ENCODE measurements around the gene BHLHE40. TPM values are rescaled to one million over a fixed set of nuclear protein-coding genes. Genes with fewer than 3 reads are reported as not detected.

BHLHE40 gene
- total and polyA plus RNA-seq, 4 donors, result 14.5 to 44.3 (median 37.7) TPM

GRCh38 chr3:5022966-5023776, 43.9 kb downstream of the BHLHE40 start:
- DNase-seq (ENCODE audit: low read depth in 4 of 6, low spot score in 6 of 6), result peak in 1 of 6 donors; percentile 15

GRCh38 chr3:5023777-5024346, 44.6 kb downstream of the BHLHE40 start:
- 91% methylated on average over 3 of the region's 9 CpGs for WGBS (ENCODE audit: insufficient coverage)
- no peaks in the 10 kb centered on the region for H3K9me3 ChIP-seq (ENCODE audit: control insufficient read depth, insufficient read depth, low read length)
- H3K27ac ChIP-seq (ENCODE audit: low read depth, low read length), result no peak overlapping the region
- DNase-seq (ENCODE audit: low read depth in 4 of 6, low spot score in 6 of 6), result no peak
- no peak overlapping the region for H3K4me3 ChIP-seq (ENCODE audit: low read depth, low read length)
- H3K36me3 ChIP-seq (ENCODE audit: control insufficient read depth, insufficient read depth, low read length), result no peaks in the 10 kb centered on the region
- peaks cover 15% of the 10 kb centered on the region for H3K4me1 ChIP-seq (ENCODE audit: control insufficient read depth, insufficient read depth, low read length)
- H3K27me3 ChIP-seq (ENCODE audit: control insufficient read depth, insufficient read depth, low read length), result no peaks in the 10 kb centered on the region

More at GRCh38 chr3:5022966-5023776, 43.9 kb downstream of the BHLHE40 start:
- Histone ChIP-seq H3K4me3 (ENCODE audit: low read depth, low read length) (no peak overlapping the region), H3K27ac (ENCODE audit: low read depth, low read length) (no peak overlapping the region), H3K9me3 (ENCODE audit: control insufficient read depth, insufficient read depth, low read length) (no peaks in the 10 kb centered on the region), H3K4me1 (ENCODE audit: control insufficient read depth, insufficient read depth, low read length) (peaks cover 17% of the 10 kb centered on the region), H3K27me3 (ENCODE audit: control insufficient read depth, insufficient read depth, low read length) (no peaks in the 10 kb centered on the region), H3K36me3 (ENCODE audit: control insufficient read depth, insufficient read depth, low read length) (no peaks in the 10 kb centered on the region)
- WGBS (ENCODE audit: insufficient coverage), result 58% methylated on average over 4 of the region's 15 CpGs

- H3K27me3 ChIP-seq (ENCODE audit: control insufficient read depth, insufficient read depth, low read length), result no peaks in the 10 kb centered on the region
- H3K4me1 ChIP-seq (ENCODE audit: control insufficient read depth, insufficient read depth, low read length), result peaks cover 15% of the 10 kb centered on the region
- H3K36me3 ChIP-seq (ENCODE audit: control insufficient read depth, insufficient read depth, low read length), result no peaks in the 10 kb centered on the region
- no peaks in the 10 kb centered on the region for H3K9me3 ChIP-seq (ENCODE audit: control insufficient read depth, insufficient read depth, low read length)
- H3K27ac ChIP-seq (ENCODE audit: low read depth, low read length), result peak overlapping the region; percentile 71
- DNase-seq (ENCODE audit: low read depth in 4 of 6, low spot score in 6 of 6), result peak in 1 of 6 donors; percentile 34
- 6% methylated on average over 3 of the region's 5 CpGs for WGBS (ENCODE audit: insufficient coverage)
- H3K4me3 ChIP-seq (ENCODE audit: low read depth, low read length), result peak overlapping the region; percentile 57
Observed at GRCh38 chr3:5026046-5026362, 46.8 kb downstream of the BHLHE40 start.

- Histone ChIP-seq H3K27me3 (ENCODE audit: control insufficient read depth, insufficient read depth, low read length) (no peaks in the 10 kb centered on the region), H3K36me3 (ENCODE audit: control insufficient read depth, insufficient read depth, low read length) (no peaks in the 10 kb centered on the region), H3K4me3 (ENCODE audit: low read depth, low read length) (no peak overlapping the region), H3K9me3 (ENCODE audit: control insufficient read depth, insufficient read depth, low read length) (no peaks in the 10 kb centered on the region), H3K27ac (ENCODE audit: low read depth, low read length) (no peak overlapping the region), H3K4me1 (ENCODE audit: control insufficient read depth, insufficient read depth, low read length) (peaks cover 15% of the 10 kb centered on the region)
- DNase-seq (ENCODE audit: low read depth in 4 of 6, low spot score in 6 of 6), result no peak
- no CpG with 5 or more reads among the region's 1 CpG for WGBS (ENCODE audit: insufficient coverage)
Observed at GRCh38 chr3:5029715-5030114, 50.5 kb downstream of the BHLHE40 start.

GRCh38 chr3:5030152-5030551, 50.9 kb downstream of the BHLHE40 start:
- Histone ChIP-seq H3K9me3 (ENCODE audit: control insufficient read depth, insufficient read depth, low read length) (no peaks in the 10 kb centered on the region), H3K4me3 (ENCODE audit: low read depth, low read length) (no peak overlapping the region), H3K36me3 (ENCODE audit: control insufficient read depth, insufficient read depth, low read length) (no peaks in the 10 kb centered on the region), H3K27ac (ENCODE audit: low read depth, low read length) (no peak overlapping the region), H3K27me3 (ENCODE audit: control insufficient read depth, insufficient read depth, low read length) (no peaks in the 10 kb centered on the region), H3K4me1 (ENCODE audit: control insufficient read depth, insufficient read depth, low read length) (peaks cover 15% of the 10 kb centered on the region)
- WGBS (ENCODE audit: insufficient coverage), result 100% methylated on average over 4 of the region's 5 CpGs
- DNase-seq (ENCODE audit: low read depth in 4 of 6, low spot score in 6 of 6), result no peak

- no peak for DNase-seq (ENCODE audit: low read depth in 4 of 6, low spot score in 6 of 6)
- Histone ChIP-seq H3K36me3 (ENCODE audit: control insufficient read depth, insufficient read depth, low read length) (no peaks in the 10 kb centered on the region), H3K4me1 (ENCODE audit: control insufficient read depth, insufficient read depth, low read length) (no peaks in the 10 kb centered on the region), H3K9me3 (ENCODE audit: control insufficient read depth, insufficient read depth, low read length) (no peaks in the 10 kb centered on the region), H3K4me3 (ENCODE audit: low read depth, low read length) (no peak overlapping the region), H3K27me3 (ENCODE audit: control insufficient read depth, insufficient read depth, low read length) (no peaks in the 10 kb centered on the region), H3K27ac (ENCODE audit: low read depth, low read length) (no peak overlapping the region)
- WGBS (ENCODE audit: insufficient coverage), result 90% methylated on average over 4 of the region's 6 CpGs
Observed at GRCh38 chr3:5032844-5033243, 53.6 kb downstream of the BHLHE40 start.

Other genes with a start within 250 kb of the BHLHE40 start
- 100 to 1,000 TPM in 1 of 2 donors, 10 to 100 TPM in 1; 53.9 to 172 TPM for gene ARL8B, start 142.9 kb downstream of the BHLHE40 start, total RNA-seq
- 100 to 1,000 TPM in 1 of 2 donors, 10 to 100 TPM in 1; 96.1 to 114 TPM for gene ARL8B, start 142.9 kb downstream of the BHLHE40 start, polyA plus RNA-seq (ENCODE audit: insufficient read length in 2 of 2)
- 10 to 100 TPM in 1 of 2 donors, 1 to 10 TPM in 1; 7.9 to 16.0 TPM for gene EDEM1, start 208.3 kb downstream of the BHLHE40 start, total RNA-seq
- 10 to 100 TPM; 10.0 to 12.4 TPM for gene EDEM1, start 208.3 kb downstream of the BHLHE40 start, polyA plus RNA-seq (ENCODE audit: insufficient read length in 2 of 2)

Data from spinal cord (tissue), 10 donors.